Islet of Langerhans (tissue), 1 donor: ENCODE measurements around the gene PDZD7.
"Not testable (repeated sequence)": the region's sequence is repeated elsewhere in the genome, so short reads cannot be mapped to it uniquely, and the experiment has no call there.

Experiments
- FAIRE-seq: peaks from one replicate; lab custom pipeline; 2011; peaks lifted over from hg19 to GRCh38; lab: Jason Lieb, UNC

Gene PDZD7

DNA sequence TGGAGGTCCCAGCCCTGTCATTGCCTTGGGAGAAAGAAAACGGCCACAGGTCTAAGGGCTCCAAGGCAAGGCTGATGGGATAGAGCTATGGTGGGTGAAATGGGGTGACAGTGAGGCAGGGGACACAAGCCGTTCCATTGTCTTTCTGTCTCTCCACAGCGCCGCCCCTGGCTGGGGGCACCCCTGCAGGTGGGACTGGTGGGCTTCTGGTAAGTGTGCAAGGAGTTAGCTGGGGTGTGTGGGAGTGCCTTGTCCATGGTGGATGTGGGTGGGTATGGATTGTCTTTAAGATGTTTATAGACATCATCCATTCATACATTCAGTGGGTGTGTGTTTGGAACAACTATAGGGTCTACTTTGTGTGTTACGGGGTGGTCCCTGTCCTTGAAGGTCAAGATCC is 7.6 kb upstream of the PDZD7 start:
- FAIRE-seq: no peak

DNA sequence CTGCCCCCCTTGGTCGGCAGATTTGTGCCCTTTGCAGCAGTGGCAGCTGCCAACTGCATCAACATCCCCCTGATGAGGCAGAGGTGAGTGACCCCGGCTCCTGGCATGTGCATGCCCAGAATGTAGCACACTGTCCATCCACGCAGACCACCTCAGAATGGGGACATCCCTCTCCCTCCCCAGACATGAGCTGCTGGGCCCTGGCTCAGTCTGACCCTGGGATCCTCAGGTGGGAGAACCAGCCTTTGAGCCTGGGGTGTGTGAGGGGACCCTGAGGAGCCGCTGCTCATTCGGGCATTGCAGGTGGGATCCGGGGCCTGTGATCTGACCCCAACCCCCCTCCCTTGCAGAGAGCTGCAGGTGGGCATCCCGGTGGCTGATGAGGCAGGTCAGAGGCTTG is 5.8 kb upstream of the PDZD7 start:
- FAIRE-seq: no peak

GRCh38 chr10:101035916-101036702 is 5.2 kb upstream of the PDZD7 start:
- no peak for FAIRE-seq

GRCh38 chr10:101035314-101035713 is 4.4 kb upstream of the PDZD7 start:
- FAIRE-seq: no peak

DNA sequence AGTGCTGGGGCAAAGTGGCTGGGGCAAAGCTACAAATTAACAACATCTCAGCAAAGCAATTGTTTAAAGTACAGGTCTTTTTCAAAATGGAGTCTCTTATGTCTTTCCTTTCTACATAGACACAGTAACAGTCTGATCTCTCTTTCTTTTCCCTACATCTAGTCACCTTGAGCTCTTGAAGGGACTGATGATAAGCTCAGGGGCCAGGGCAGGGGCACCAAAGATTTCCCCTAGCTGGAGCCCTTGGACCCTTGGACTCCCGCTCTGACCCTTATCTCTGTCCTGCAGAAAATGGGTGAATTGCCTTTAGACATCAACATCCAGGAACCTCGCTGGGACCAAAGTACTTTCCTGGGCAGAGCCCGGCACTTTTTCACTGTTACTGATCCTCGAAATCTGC is 3.5 kb upstream of the PDZD7 start:
- FAIRE-seq: not testable (repeated sequence)

DNA sequence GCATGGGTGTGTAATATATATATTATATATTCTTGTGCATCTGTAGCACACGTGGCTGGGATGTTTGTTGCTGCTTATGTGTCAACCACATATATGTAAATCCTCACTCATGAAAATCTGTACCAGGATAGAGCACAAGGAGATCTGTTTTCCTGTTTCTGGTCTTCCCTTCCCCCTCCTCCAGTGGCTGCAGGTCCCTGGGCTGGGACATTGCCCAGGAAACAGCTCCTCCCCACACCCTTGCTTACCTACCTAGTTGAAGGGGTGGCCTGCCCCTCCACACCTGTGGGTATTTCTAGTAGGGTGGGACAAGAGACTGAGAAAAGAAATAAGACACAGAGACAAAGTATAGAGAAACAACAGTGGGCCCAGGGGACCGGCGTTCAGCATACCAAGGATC is 2.3 kb upstream of the PDZD7 start:
- FAIRE-seq: no peak

GRCh38 chr10:101032637-101033224 is 1.8 kb upstream of the PDZD7 start:
- FAIRE-seq: no peak

GRCh38 chr10:101031796-101032636 is 1.1 kb upstream of the PDZD7 start:
- no peak for FAIRE-seq

DNA sequence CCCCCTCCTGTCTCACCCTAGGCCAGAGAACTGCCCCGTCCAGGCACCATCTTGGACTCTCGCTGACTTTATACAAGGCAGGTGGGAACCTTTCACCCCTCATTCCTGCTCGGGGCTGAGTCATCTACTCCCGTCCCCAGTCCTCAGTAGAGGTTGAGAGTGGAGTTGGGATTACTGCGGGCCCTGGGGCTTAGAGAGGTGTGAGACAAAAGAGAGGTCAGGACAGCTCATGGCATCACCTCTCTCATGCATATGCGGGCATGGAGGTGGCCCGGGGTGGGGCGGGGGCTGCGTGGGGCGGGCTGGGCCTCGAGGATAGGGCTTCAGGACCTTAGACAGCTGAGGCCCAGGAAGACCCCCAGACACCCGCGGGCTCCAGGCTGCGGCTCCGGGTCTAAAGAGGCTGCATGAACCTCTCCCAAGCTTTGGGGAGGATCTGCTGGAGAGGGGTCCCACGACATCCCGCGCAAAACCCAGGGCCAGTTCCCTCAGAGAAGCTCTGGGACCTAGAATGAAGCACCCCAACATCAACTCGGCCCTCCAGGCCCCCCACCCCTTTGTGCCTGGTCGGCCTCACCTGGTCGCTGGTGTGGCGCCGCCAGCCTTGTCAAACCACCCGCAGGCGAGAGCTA is 317 bp downstream of the PDZD7 start:
- FAIRE-seq: no peak

GRCh38 chr10:101029520-101030295 is 1.2 kb downstream of the PDZD7 start:
- no peak for FAIRE-seq

- no peak for FAIRE-seq
Measured at GRCh38 chr10:101028446-101029337, 2.2 kb downstream of the PDZD7 start.

DNA sequence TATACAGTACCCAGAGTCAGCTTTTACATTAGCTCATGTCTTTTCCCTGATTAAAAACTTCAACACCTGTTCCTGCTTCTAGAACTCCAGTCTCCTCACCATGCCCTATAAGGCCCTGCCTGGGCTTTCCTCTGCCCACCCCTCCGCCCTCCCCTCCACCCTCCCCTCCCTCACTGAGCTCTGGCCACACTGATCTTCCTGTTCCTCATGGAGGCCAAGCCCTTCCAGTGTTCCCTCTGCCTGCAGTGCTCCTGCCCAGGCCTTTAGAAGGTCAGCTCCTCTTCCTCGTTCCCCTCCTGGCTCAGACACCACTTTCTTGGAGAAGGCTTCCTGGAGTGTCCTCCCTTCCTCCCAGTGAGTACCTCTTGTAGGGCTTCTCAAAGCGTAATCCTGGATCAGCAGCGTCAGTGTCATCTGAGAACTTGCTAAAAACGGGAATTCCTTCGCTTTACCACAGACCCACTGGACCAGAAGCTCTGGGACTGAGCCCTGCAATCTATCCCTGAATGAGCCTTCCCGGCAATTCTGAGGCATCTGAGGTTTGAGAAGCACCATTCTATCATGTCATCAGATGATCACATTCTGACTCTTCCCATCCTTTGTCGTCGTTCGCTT is 3.7 kb downstream of the PDZD7 start:
- FAIRE-seq: no peak

DNA sequence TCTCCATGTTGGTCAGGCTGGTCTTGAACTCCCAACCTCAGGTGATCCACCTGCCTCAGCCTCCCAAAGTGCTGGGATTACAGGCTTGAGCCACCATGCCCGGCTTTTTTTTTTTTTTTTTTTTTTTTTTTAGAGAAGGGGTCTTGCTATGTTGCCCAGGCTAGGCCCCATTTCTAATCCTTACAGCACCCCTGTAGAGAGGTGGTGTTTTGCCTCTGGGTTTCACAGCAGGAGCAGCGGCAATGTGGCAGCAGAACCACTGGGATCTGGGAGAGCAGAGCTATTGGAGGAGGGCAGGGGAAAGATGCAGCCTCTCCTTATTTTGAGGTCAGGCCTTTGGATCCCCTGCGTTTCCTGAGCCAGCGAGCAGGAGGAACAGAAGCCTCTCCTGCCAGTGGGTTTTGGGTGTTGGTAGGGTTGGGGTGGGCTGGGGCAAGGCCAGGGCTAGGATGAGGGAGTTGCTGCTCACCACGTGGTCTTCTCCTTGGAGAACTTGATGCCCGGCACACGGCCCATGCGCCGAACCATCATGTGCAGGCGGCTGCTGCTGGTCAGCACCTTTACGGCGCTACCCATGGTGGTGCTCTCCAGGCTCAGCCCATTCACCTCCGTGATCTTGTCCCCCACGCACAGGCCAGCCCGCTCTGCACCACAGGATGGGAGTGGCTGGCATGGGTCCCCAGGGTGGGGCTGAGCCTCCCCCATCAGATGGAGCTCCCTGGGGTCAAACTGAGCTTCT is 7.8 kb downstream of the PDZD7 start:
- FAIRE-seq: no peak

DNA sequence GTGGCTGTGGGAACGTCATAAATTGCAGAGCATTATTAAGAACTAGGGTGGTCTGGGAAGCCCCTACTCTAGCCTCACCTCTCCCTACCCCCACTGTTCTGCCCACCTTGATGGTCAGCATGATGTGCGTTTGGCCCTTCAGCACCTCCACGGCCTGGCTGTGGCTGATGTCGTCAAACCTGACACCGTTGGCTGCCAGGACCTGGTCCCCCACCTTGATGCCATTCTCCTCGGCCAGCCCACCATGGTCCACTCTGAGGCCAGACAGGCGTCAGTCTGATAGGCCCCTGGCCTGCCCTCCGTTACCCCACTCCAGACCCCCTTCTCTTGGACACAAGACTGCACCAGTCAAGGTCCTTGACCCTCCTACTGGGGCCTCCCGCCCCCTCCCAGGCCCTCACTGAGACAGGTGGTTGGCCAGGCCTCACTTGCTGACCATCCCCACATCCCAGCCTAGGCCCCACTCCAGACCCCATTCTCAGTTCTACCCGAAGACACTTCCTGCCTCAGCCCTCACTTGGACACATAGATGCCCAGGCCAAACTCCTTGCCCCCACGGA is 9.2 kb downstream of the PDZD7 start:
- no peak for FAIRE-seq

GRCh38 chr10:101021239-101021638 is 9.7 kb downstream of the PDZD7 start:
- no peak for FAIRE-seq

- no peak for FAIRE-seq
Measured at GRCh38 chr10:101020427-101021075, 10.4 kb downstream of the PDZD7 start.

DNA sequence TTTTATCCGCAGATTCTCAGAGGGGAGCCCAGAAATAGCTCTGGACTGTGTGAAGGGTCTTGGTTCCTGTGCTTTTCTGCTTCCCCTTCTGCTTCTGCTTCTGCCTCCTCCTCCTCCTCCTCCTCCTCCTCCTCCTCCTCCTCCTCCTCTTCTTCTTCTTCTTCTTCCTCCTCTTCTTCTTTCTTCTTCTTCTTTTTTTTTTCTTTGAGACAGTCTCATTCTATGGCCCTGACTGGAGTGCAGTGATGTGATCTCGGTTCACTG is 11.6 kb downstream of the PDZD7 start:
- FAIRE-seq: no peak

DNA sequence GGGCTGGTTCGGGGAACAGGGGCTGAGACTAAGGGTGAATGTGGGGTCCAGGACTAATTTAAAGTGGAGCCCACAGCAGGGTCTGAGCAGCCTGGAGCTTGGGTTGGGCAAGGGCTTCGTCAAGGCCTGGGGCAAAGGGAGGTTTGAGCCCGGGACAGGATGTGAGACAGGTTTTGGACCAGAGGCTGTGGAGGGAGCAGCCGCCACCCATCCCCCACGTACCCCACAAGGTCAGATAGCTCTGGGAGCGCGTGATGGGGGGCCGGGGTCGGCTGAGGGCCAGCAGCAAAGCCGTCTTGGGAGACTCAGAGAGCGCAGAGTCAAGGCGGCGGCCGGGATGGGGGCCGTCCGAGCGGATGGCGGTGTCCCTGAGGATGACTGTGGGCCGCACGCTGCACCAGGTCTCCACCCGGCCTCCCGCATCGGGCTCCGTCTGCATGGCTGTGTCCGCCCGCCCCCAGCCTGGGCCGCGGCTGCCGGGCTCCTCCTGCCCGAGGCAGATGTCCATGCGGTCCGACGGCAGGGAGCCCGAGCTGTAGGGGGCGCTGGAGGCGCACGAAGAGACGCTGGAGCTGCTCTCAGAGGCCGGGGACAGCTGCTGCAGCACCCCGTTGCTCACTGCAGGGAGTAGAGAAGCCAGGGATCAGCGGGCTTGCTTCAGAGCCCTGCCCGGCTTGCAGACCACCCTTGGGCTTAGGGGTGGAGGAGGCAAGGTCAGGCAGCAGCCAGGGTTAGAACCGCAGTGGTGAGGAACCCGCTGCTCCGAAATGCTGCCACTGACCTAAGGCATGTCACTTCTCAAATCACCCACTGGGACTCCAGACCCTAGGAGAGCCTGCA is 12.1 kb downstream of the PDZD7 start:
- no peak for FAIRE-seq
